Measurements from ENCODE around the gene UXS1. TPM values are rescaled to one million over a fixed set of nuclear protein-coding genes. Genes with fewer than 3 reads are reported as not detected.
A peak's percentile ranks its signal among the peaks of the same experiment; 100 is the strongest.

UXS1 gene
- total and polyA plus RNA-seq, 2 experiments from 2014 or later: 35.8 to 57.5 TPM

DNA sequence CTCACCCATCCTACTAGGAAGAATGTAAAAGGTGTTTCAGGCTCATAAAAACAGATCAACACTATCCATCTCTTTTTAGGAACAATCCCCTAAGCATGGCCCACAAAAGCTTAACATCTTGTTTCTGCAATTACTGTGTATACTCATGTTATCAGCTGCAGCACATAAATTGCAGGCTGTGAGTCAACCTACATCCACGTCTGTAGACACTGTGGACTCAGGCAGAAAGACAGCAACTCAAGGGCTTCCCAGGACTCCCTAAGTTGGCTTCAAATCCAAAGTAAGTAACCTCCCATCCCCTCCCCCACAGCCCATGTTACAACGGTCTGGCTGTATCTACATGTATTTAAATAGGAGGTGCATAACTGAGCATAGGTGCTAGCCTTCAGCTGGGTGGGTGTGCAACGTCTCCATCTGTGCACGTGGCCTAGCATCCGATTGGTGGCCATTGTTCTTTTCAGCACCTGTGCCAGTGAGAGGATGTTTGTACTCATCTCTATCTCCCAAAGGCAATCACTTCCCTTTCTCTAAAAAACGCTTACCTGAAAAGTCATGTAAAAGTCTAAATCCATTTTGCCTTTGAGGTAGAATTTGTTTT is 30.1 kb downstream of the UXS1 start:
- no peak overlapping the region for H3K4me3 ChIP-seq
- no peaks in the 10 kb centered on the region for H3F3A ChIP-seq (ENCODE audit: insufficient read depth)
- no peak overlapping the region for H3K27ac ChIP-seq
- H3K36me3 ChIP-seq (ENCODE audit: low read depth): no peaks in the 10 kb centered on the region
- in situ Hi-C loops (cut with MboI): no loop called here
- H3K27me3 ChIP-seq (replicated peaks; ENCODE audit: insufficient read depth): no peaks in the 10 kb centered on the region
- TF ChIP-seq EZH2 (IDR thresholded peaks at IDR 0.05; ENCODE audit: insufficient read depth, poor library complexity, severe bottlenecking) (no peak), EZH2phosphoT487 (IDR thresholded peaks at IDR 0.05; ENCODE audit: insufficient read depth, low read depth) (no peak)
- H3K4me1 ChIP-seq (ENCODE audit: insufficient read depth): no peaks in the 10 kb centered on the region
- 58 to 65% methylated on average over 6 of the region's 6 CpGs for WGBS, 2 experiments (ENCODE audit: low coverage in 1 of 2, low lambda C conversion rate in 2 of 2, missing lambda C conversion rate in 2 of 2)
- peaks cover 7% of the 10 kb centered on the region for H3K79me2 ChIP-seq (ENCODE audit: insufficient read depth)
- H3K9me2 ChIP-seq (ENCODE audit: insufficient read depth): no peaks in the 10 kb centered on the region
- no peak overlapping the region for H2AFZ ChIP-seq
- H3K4me2 ChIP-seq (ENCODE audit: unreplicated experiment): no peak overlapping the region
- no peaks in the 10 kb centered on the region for H3K9me3 ChIP-seq (ENCODE audit: low read depth)
- no peak overlapping the region for H3K9ac ChIP-seq
- DNase-seq: peak; percentile 7
- H4K20me1 ChIP-seq (ENCODE audit: insufficient read depth): no peaks in the 10 kb centered on the region

DNA sequence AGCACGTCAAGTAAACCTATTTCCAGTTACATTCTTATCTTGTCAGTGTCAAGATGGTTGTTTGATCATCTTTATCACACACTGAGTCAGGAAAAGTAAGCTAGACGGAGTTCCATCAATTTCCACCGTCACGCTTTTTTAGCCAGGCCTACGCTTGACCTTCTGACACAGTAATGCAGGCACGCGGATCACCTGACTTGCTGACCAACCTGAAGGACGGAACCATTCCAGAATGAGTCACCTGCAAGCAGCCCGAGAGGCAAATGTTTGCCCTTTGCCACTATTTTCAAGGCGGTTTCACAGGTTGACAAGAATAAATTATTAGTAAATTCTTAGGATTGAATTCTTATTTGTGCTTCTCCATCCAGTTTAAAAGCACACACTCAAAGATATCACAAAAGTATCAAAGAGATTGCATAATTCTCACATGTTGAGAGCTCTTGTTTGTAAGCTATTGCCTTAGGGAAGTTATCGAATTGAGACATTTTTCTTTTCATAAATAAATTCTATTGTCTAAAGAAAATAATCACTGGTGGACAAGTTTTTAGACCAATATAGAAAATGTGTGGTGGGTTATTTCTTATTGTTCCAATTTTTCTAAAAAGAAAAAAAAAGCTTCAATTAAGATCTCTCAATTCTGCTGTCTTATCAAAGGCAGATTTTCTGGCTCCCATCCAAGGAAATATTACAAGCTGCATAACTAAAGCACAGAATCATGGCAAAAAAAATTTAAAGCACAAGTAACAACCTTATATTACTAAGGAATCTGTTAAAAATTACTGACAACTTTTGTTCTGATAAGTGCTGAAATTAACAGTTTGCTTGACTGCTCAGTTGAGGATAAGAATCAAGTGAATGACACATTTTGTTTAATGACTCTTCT is 31.9 kb downstream of the UXS1 start:
- 92 to 93% methylated on average over 11 of the region's 11 CpGs for WGBS, 2 experiments (ENCODE audit: low coverage in 1 of 2, low lambda C conversion rate in 2 of 2, missing lambda C conversion rate in 2 of 2)
- Histone ChIP-seq H3F3A (ENCODE audit: insufficient read depth) (no peaks in the 10 kb centered on the region), H3K9ac (no peak overlapping the region), H3K9me2 (ENCODE audit: insufficient read depth) (no peaks in the 10 kb centered on the region), H3K9me3 (ENCODE audit: low read depth) (no peaks in the 10 kb centered on the region), H3K36me3 (ENCODE audit: low read depth) (no peaks in the 10 kb centered on the region), H3K4me3 (no peak overlapping the region), H4K20me1 (ENCODE audit: insufficient read depth) (no peaks in the 10 kb centered on the region), H3K27me3 (replicated peaks; ENCODE audit: insufficient read depth) (no peaks in the 10 kb centered on the region), H3K4me2 (ENCODE audit: unreplicated experiment) (no peak overlapping the region), H3K27ac (no peak overlapping the region), H3K79me2 (ENCODE audit: insufficient read depth) (no peaks in the 10 kb centered on the region), H3K4me1 (ENCODE audit: insufficient read depth) (no peaks in the 10 kb centered on the region), H2AFZ (no peak overlapping the region)
- TF ChIP-seq EZH2 (IDR thresholded peaks at IDR 0.05; ENCODE audit: insufficient read depth, poor library complexity, severe bottlenecking) (no peak), EZH2phosphoT487 (IDR thresholded peaks at IDR 0.05; ENCODE audit: insufficient read depth, low read depth) (no peak)
- DNase-seq: no peak
- in situ Hi-C loops (cut with MboI): no loop called here

DNA sequence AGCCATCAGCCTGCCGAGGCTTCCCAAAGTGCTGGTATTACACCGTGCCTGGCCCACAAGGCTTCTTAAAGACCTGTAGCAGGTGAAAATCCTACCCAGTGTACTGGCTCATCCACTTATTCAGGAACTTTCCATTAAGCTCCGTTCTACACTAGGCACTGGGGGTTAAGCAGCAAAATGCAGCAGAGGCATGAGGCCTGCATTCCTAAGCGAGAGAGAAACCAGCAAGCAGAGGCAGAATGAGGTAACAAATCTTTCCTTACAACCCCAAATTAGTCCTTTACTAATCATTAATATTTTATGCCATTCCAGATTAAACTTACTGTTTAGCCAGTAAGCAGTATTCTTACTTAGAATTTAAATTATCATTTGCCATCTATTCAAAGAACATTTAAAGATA is 32.8 kb downstream of the UXS1 start:
- H3K27ac ChIP-seq: no peak overlapping the region
- 87 to 93% methylated on average over 4 of the region's 4 CpGs for WGBS, 2 experiments (ENCODE audit: low coverage in 1 of 2, low lambda C conversion rate in 2 of 2, missing lambda C conversion rate in 2 of 2)
- no peak for TF ChIP-seq EZH2phosphoT487 (IDR thresholded peaks at IDR 0.05; ENCODE audit: insufficient read depth, low read depth)
- TF ChIP-seq EZH2 (IDR thresholded peaks at IDR 0.05; ENCODE audit: insufficient read depth, poor library complexity, severe bottlenecking): no peak
- no peaks in the 10 kb centered on the region for H3K79me2 ChIP-seq (ENCODE audit: insufficient read depth)
- H3K4me2 ChIP-seq (ENCODE audit: unreplicated experiment): no peak overlapping the region
- no peak overlapping the region for H2AFZ ChIP-seq
- no peak for DNase-seq
- in situ Hi-C loops (cut with MboI): no loop called here
- no peaks in the 10 kb centered on the region for H3K36me3 ChIP-seq (ENCODE audit: low read depth)
- H3K9ac ChIP-seq: no peak overlapping the region
- H3K27me3 ChIP-seq (replicated peaks; ENCODE audit: insufficient read depth): no peaks in the 10 kb centered on the region
- no peaks in the 10 kb centered on the region for H3K9me2 ChIP-seq (ENCODE audit: insufficient read depth)
- no peaks in the 10 kb centered on the region for H3K4me1 ChIP-seq (ENCODE audit: insufficient read depth)
- no peaks in the 10 kb centered on the region for H3K9me3 ChIP-seq (ENCODE audit: low read depth)
- no peaks in the 10 kb centered on the region for H4K20me1 ChIP-seq (ENCODE audit: insufficient read depth)
- H3K4me3 ChIP-seq: no peak overlapping the region
- no peaks in the 10 kb centered on the region for H3F3A ChIP-seq (ENCODE audit: insufficient read depth)

DNA sequence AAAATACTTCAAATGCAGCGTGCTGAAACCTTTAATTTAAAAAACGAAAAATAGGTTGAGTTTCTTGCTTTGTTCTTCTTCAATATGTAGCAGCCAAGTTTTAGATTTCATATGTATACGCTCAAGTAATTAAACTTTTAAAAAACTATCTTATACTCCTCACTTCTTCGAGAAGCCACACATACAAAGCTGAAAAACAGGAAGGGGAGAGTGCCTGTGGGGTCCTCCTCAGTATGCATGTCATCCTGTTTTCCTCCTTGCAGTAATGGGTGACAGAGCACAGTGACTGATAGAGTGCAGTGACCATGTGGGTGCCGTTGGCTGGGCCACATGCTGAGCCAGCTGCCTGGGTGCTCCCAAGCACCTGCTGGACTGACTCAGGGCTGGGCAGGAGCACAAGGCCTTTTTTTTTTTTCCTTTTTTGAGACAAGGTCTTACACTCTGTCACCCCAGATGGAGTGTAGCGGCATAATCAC is 33.3 kb downstream of the UXS1 start:
- WGBS, 2 experiments (ENCODE audit: low coverage in 1 of 2, low lambda C conversion rate in 2 of 2, missing lambda C conversion rate in 2 of 2): 83 to 85% methylated on average over 6 of the region's 6 CpGs
- no peaks in the 10 kb centered on the region for H3K9me2 ChIP-seq (ENCODE audit: insufficient read depth)

More for the DNA sequence above, 33.3 kb downstream of the UXS1 start:
- H3F3A ChIP-seq (ENCODE audit: insufficient read depth): no peaks in the 10 kb centered on the region
- no peak overlapping the region for H3K4me3 ChIP-seq
- H3K27me3 ChIP-seq (replicated peaks; ENCODE audit: insufficient read depth): no peaks in the 10 kb centered on the region
- H3K9me3 ChIP-seq (ENCODE audit: low read depth): no peaks in the 10 kb centered on the region
- no peaks in the 10 kb centered on the region for H3K36me3 ChIP-seq (ENCODE audit: low read depth)
- H3K4me2 ChIP-seq (ENCODE audit: unreplicated experiment): no peak overlapping the region
- DNase-seq: no peak
- no peak overlapping the region for H3K27ac ChIP-seq
- TF ChIP-seq EZH2 (IDR thresholded peaks at IDR 0.05; ENCODE audit: insufficient read depth, poor library complexity, severe bottlenecking) (no peak), EZH2phosphoT487 (IDR thresholded peaks at IDR 0.05; ENCODE audit: insufficient read depth, low read depth) (no peak)
- in situ Hi-C loops (cut with MboI): no loop called here
- H3K79me2 ChIP-seq (ENCODE audit: insufficient read depth): no peaks in the 10 kb centered on the region
- H2AFZ ChIP-seq: no peak overlapping the region
- no peaks in the 10 kb centered on the region for H3K4me1 ChIP-seq (ENCODE audit: insufficient read depth)
- no peaks in the 10 kb centered on the region for H4K20me1 ChIP-seq (ENCODE audit: insufficient read depth)
- no peak overlapping the region for H3K9ac ChIP-seq

Data from GM23248 (cell line).